ENCODE measurements around the gene CRHR2. TPM values are rescaled to one million over a fixed set of nuclear protein-coding genes. Genes with fewer than 3 reads are reported as not detected.

CRHR2 gene
- total RNA-seq (0.40 TPM), polyA plus RNA-seq (ENCODE audit: insufficient read depth in 1 of 8, insufficient read length in 8 of 8, low replicate concordance in 1 of 8) (1 to 10 TPM in 7 of 8 donors, under 1 TPM in 1; 0.80 to 3.5 (median 1.9) TPM)
- long read RNA-seq, donor 1 = 0 reads
- long read RNA-seq, donor 2 = 0 reads
- long read RNA-seq, donor 3 = 0 reads
- long read RNA-seq, donor 4 = 0 reads
- long read RNA-seq, donor 5 = 0 reads
- long read RNA-seq, donor 6 = 0 reads
- long read RNA-seq, donor 7 = 0 reads
- long read RNA-seq, donor 8 = 0 reads
- long read RNA-seq, donor 9 = 0 reads
- long read RNA-seq, donor 10 = 0 reads
- long read RNA-seq, donor 11 = 0 reads

DNA sequence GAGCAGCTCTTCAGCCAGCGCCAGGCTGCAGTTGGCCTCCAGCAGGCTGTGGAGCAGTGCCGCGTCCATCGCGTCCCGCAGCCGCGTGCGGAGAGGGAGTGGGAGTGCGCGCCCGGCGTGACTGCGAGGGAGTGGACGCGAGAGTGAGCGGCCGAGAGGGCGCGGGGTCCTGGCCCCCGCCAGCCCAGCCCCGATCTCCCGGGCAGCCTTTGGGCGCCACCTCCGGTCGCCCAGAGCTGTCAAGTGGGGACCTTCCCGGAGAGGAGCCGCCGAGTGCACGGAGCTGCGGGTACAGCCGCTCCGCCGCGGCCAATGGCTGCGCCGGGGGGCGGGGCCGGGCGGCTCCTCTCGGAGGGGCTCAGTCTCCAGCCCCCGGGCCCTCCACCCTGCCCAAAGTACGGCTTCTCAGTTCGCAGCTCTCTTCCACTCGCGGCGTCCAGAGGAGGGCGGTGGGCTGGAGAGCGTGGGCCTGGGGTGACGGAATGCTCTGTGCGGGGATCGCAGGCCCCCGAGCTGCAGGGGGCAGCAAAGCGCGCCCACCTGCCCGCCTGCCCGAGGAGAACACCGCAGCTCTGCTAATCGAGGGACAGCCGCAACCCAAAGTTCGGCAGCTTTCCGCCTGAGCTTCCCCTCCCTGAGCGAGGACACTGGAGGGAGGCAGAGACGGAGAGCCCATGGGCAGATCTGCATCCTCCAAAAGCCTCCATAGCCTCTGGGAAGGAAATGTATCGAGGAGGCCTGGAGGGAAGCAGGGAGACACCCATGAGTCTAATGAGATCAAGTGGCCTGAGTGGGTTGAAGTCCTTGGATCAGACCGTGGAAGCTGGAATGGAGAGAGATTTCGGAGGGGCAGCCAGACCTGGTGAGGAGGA lies at the start of gene CRHR2:
Gene CRHR2, minus strand, starts transcription at position 245 of the 872 bp plus-strand sequence. Its CDS starts 176 bp downstream, at position 69.
- Histone ChIP-seq H3K27me3 (ENCODE audit: control insufficient read depth, insufficient read depth, low read length) (peaks cover 63% of the 10 kb centered on the region), H3K9me3 (replicated peaks; ENCODE audit: control insufficient read depth, low read depth, low read length) (no peaks in the 10 kb centered on the region), H3K27ac (ENCODE audit: low read length) (no peak within 1 kb of the TSS), H3K36me3 (ENCODE audit: control insufficient read depth, insufficient read depth, low read length) (no peaks in the 10 kb centered on the region), H3K4me1 (ENCODE audit: control insufficient read depth, insufficient read depth, low read length) (peaks cover 22% of the 10 kb centered on the region), H3K4me3 (ENCODE audit: low read length) (peak within 1 kb of the TSS; percentile 29)
- DNase-seq = peak; percentile 16
- 2% methylated on average over 58 of the region's 67 CpGs for WGBS (ENCODE audit: insufficient coverage)

DNA sequence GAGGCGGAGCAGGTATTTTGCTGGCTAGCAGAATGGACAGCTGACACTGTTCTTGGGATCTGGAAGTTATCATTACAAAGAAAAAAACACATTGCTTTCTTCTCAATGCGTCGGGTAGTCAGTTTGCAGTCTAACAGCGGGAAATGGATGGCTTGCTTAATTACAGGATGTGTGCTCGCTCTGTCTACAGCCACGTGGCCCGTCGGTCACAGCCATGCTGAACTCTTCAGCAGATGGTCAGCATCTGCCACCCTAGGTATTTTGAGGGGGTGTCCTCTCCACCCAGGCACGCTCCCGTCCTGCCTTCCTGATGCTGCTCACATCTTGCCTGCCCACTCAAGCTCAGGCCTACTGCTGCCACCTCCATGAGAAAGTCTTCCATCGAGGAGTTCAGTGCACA lies 49.3 kb upstream of the CRHR2 start:
- H3K36me3 ChIP-seq (ENCODE audit: control insufficient read depth, insufficient read depth, low read length) = no peaks in the 10 kb centered on the region
- no peak for DNase-seq
- no peak overlapping the region for H3K4me3 ChIP-seq (ENCODE audit: low read length)
- H3K9me3 ChIP-seq (replicated peaks; ENCODE audit: control insufficient read depth, low read depth, low read length) = no peaks in the 10 kb centered on the region
- H3K27me3 ChIP-seq (ENCODE audit: control insufficient read depth, insufficient read depth, low read length) = peaks cover 21% of the 10 kb centered on the region
- WGBS (ENCODE audit: insufficient coverage) = 0% methylated on average over 3 of the region's 11 CpGs
- peaks cover 7% of the 10 kb centered on the region for H3K4me1 ChIP-seq (ENCODE audit: control insufficient read depth, insufficient read depth, low read length)
- H3K27ac ChIP-seq (ENCODE audit: low read length) = no peak overlapping the region

DNA sequence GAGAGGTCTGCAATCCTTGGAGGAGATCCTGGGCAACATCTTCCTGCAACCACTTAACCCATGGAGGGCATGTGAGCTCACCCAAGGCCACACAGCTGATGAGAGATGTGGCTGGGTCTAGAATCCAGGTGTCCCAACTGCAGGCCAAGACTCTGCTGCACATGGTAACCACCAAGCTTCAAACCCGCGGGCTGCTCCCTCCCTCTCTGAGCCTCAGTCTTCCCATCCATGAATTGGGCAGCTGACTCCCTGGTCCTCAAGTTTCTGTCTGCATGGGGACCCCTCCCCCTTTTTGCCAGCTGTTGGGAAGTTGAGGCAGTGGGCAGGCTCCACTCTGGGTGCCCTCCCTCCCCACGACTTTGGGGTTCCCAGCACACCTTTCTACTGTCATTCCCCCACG lies 48.7 kb upstream of the CRHR2 start:
- H3K4me3 ChIP-seq (ENCODE audit: low read length) = no peak overlapping the region
- no peaks in the 10 kb centered on the region for H3K9me3 ChIP-seq (replicated peaks; ENCODE audit: control insufficient read depth, low read depth, low read length)
- peaks cover 21% of the 10 kb centered on the region for H3K27me3 ChIP-seq (ENCODE audit: control insufficient read depth, insufficient read depth, low read length)
- no peaks in the 10 kb centered on the region for H3K36me3 ChIP-seq (ENCODE audit: control insufficient read depth, insufficient read depth, low read length)
- no peak overlapping the region for H3K27ac ChIP-seq (ENCODE audit: low read length)
- 65% methylated on average over 2 of the region's 4 CpGs for WGBS (ENCODE audit: insufficient coverage)
- peaks cover 7% of the 10 kb centered on the region for H3K4me1 ChIP-seq (ENCODE audit: control insufficient read depth, insufficient read depth, low read length)
- DNase-seq = no peak

DNA sequence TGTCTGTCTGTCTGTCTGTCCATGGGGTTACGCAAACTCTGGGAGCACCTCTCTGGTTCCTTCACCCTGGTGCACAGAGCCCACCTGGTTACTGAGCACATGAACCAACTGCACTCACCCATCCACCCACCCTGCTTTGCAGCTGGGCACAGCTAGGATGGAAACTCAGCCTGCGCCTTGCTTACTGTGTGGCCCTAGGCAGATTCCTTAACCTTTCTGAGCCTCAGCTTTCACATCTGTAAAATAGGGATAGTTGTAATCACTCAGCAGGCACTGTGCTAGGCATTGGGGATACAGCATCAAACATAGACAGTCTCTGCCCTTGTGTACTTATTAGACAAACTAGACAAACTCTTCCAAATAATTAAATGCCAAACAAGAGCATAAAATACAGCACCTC lies 47.8 kb upstream of the CRHR2 start:
- H3K9me3 ChIP-seq (replicated peaks; ENCODE audit: control insufficient read depth, low read depth, low read length) = no peaks in the 10 kb centered on the region
- DNase-seq = no peak
- H3K4me1 ChIP-seq (ENCODE audit: control insufficient read depth, insufficient read depth, low read length) = peaks cover 7% of the 10 kb centered on the region
- no peaks in the 10 kb centered on the region for H3K36me3 ChIP-seq (ENCODE audit: control insufficient read depth, insufficient read depth, low read length)
- peaks cover 22% of the 10 kb centered on the region for H3K27me3 ChIP-seq (ENCODE audit: control insufficient read depth, insufficient read depth, low read length)
- no peak overlapping the region for H3K27ac ChIP-seq (ENCODE audit: low read length)
- WGBS (ENCODE audit: insufficient coverage) = 88% methylated on average over 1 of the region's 2 CpGs
- no peak overlapping the region for H3K4me3 ChIP-seq (ENCODE audit: low read length)

DNA sequence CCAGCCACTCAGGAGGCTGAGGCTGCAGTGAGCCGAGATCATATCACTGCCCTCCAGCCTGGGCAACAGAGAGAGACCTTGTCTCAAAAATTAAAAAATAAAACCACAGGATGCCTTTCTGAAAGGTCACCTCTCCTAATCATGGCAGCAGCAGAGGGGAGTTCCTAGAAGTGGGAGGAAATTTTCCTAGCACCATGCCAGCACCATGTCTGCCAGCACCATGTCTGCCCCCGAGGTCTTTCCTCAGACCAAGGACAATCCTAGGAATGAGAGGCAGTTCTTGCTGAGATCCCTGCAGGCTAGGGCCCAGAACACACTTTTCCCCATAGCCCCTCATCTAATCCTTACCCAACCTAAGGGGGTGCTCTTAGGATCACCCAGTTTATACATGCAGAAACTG lies 47.4 kb upstream of the CRHR2 start:
- 67% methylated on average over 1 of the region's 2 CpGs for WGBS (ENCODE audit: insufficient coverage)
- Histone ChIP-seq H3K36me3 (ENCODE audit: control insufficient read depth, insufficient read depth, low read length) (no peaks in the 10 kb centered on the region), H3K4me3 (ENCODE audit: low read length) (no peak overlapping the region), H3K9me3 (replicated peaks; ENCODE audit: control insufficient read depth, low read depth, low read length) (no peaks in the 10 kb centered on the region), H3K4me1 (ENCODE audit: control insufficient read depth, insufficient read depth, low read length) (peaks cover 7% of the 10 kb centered on the region), H3K27me3 (ENCODE audit: control insufficient read depth, insufficient read depth, low read length) (peaks cover 22% of the 10 kb centered on the region), H3K27ac (ENCODE audit: low read length) (no peak overlapping the region)
- DNase-seq = no peak

DNA sequence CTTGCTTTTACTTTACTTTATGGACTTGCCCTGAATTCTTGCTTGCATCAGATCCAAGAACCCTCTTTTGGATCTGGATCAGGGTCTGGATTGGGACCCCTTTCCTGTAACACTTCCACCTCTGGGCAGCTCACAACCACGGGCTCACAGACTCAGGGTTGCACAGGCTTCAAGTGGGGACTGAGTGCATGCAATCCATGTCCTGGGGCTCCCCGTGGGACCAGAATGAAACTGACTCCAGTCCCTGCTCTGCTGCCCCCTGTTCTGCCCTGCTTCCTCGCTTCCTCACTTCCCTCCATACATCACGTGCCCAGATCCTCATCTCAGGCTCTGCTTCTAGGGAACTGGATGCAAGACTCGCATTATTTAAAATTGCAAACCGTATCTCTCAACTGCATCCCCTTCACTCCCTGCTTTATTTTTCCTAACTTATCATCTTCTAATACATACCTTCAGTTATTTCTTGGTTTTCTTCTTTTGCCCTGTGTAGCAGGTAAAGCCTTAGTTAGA lies 46.4 kb upstream of the CRHR2 start:
- DNase-seq = no peak
- WGBS (ENCODE audit: insufficient coverage) = 28% methylated on average over 3 of the region's 6 CpGs
- Histone ChIP-seq H3K27me3 (ENCODE audit: control insufficient read depth, insufficient read depth, low read length) (peaks cover 25% of the 10 kb centered on the region), H3K9me3 (replicated peaks; ENCODE audit: control insufficient read depth, low read depth, low read length) (no peaks in the 10 kb centered on the region), H3K4me3 (ENCODE audit: low read length) (no peak overlapping the region), H3K27ac (ENCODE audit: low read length) (no peak overlapping the region), H3K36me3 (ENCODE audit: control insufficient read depth, insufficient read depth, low read length) (no peaks in the 10 kb centered on the region), H3K4me1 (ENCODE audit: control insufficient read depth, insufficient read depth, low read length) (peaks cover 7% of the 10 kb centered on the region)

DNA sequence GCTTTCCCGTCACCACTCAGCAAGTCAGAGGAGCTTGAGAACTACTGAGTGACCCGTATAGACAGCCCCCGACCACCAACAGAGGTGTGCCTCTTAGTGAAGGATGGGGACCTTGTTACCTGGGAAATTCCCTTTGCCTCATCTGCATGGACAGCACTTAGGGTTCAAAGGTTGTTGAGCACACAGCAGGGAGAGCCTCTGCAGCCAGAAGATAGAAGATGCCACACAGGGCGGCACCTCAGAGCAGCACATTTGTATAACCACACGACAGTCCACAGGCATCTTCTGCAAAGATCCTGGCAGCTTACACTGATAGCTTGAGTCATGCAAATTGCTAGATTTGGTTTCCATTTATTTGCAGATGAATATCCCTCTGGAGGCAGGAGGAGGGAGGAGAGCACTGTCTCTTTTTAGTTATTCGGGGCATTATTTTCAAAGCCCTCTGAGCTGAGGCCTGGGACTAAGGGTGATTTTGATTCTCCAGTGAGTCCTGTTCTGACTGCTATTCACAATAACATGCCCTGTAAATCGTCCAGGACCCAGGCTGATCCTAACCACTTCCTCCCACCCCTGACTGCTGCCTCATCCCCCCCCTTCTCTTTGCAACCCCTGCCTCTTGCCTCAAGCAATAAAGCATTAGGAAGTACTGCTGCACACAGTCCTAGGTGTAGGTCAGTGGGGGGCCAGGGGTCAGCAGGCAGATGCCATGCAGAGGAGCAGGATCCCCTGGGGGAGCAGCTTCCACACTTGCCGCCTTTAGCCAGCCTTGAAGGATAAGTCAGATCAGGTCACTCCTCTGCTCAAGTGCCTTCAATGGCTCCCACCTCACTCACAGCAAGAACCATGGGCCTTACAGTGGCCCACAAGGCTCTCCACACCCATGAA lies 45.0 kb upstream of the CRHR2 start:
- no peak overlapping the region for H3K4me3 ChIP-seq (ENCODE audit: low read length)
- no peaks in the 10 kb centered on the region for H3K36me3 ChIP-seq (ENCODE audit: control insufficient read depth, insufficient read depth, low read length)
- no peak overlapping the region for H3K27ac ChIP-seq (ENCODE audit: low read length)
- no peaks in the 10 kb centered on the region for H3K9me3 ChIP-seq (replicated peaks; ENCODE audit: control insufficient read depth, low read depth, low read length)
- peaks cover 30% of the 10 kb centered on the region for H3K27me3 ChIP-seq (ENCODE audit: control insufficient read depth, insufficient read depth, low read length)
- 100% methylated on average over 1 of the region's 8 CpGs for WGBS (ENCODE audit: insufficient coverage)
- no peak for DNase-seq
- peaks cover 4% of the 10 kb centered on the region for H3K4me1 ChIP-seq (ENCODE audit: control insufficient read depth, insufficient read depth, low read length)

DNA sequence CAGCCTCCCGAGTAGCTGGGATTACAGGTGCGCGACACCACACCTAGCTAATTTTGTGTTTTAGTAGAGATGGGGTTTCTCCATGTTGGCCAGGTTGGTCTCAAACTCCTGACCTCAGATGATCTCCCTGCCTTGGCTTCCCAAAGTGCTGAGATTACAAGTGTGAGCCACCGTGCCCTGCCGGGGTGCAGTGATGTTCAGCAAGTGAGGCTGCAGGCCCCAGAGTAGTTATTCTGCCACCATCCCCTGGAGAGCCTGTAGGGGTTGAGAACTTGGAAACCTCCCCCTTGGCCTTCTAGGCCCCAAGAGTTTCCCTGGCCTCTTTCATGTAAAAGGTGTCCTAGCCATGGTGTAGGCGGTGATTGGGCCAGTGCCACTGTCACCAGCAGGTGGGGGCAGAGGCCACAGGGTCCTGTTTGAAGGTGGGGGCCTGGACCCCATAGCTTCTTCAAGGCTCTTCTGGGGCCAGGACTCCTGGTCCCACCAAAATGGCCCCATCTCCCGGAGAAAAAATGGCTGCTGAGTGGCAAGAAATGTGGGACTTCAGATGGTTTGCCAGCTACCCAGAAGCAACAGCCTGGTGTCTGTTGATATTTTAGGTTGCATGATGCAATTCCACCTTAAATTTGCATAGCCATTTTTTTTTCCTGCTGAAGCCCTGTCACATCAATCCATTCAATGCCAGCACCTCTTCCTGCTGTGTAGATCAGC lies 44.2 kb upstream of the CRHR2 start:
- no peak overlapping the region for H3K27ac ChIP-seq (ENCODE audit: low read length)
- DNase-seq = no peak
- H3K36me3 ChIP-seq (ENCODE audit: control insufficient read depth, insufficient read depth, low read length) = no peaks in the 10 kb centered on the region
- H3K27me3 ChIP-seq (ENCODE audit: control insufficient read depth, insufficient read depth, low read length) = peaks cover 33% of the 10 kb centered on the region
- peaks cover 2% of the 10 kb centered on the region for H3K4me1 ChIP-seq (ENCODE audit: control insufficient read depth, insufficient read depth, low read length)
- no peaks in the 10 kb centered on the region for H3K9me3 ChIP-seq (replicated peaks; ENCODE audit: control insufficient read depth, low read depth, low read length)
- WGBS (ENCODE audit: insufficient coverage) = 95% methylated on average over 3 of the region's 7 CpGs
- H3K4me3 ChIP-seq (ENCODE audit: low read length) = no peak overlapping the region

DNA sequence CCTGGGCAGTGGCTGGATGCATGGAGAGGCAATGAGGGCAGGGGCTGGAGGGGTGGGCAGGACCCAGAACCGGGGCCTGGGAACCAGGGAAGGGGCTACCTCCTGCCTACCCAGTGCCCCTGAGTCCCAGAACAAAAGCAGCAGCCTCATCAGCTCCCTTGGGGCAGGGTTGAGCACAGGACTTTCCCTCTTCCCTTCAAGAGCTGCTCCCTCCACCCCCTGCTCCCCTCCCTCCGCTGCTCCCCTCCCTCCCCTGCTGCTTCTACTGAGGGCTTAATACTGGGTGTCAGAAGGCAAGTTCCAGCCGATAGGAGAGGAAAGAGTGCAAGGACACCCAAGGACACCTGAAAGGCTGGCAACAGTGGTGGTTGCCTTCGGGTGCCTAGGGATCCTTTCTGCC lies 41.5 kb upstream of the CRHR2 start:
- H3K27ac ChIP-seq (ENCODE audit: low read length) = no peak overlapping the region
- DNase-seq = no peak
- H3K36me3 ChIP-seq (ENCODE audit: control insufficient read depth, insufficient read depth, low read length) = no peaks in the 10 kb centered on the region
- 63% methylated on average over 1 of the region's 4 CpGs for WGBS (ENCODE audit: insufficient coverage)
- H3K27me3 ChIP-seq (ENCODE audit: control insufficient read depth, insufficient read depth, low read length) = peaks cover 17% of the 10 kb centered on the region
- no peaks in the 10 kb centered on the region for H3K9me3 ChIP-seq (replicated peaks; ENCODE audit: control insufficient read depth, low read depth, low read length)
- H3K4me3 ChIP-seq (ENCODE audit: low read length) = no peak overlapping the region
- no peaks in the 10 kb centered on the region for H3K4me1 ChIP-seq (ENCODE audit: control insufficient read depth, insufficient read depth, low read length)
